Liver (tissue), 9 donors: ENCODE measurements around the gene YBEY. TPM values are rescaled to one million over a fixed set of nuclear protein-coding genes. Genes with fewer than 3 reads are reported as not detected.

Experiments used
- DNase-seq: peaks from one replicate; pipeline ENCODE4 v3.0.0-alpha.2; 2017; ENCODE audit warnings: low spot score
- H3K27ac ChIP-seq, 2 donors: one replicate each; pipeline ENCODE4 v1.7.0; 2013; ENCODE audit warnings: inconsistent platforms in 2 of 2, low read length in 2 of 2, control low read depth in 1 of 2, low read depth in 1 of 2, mild to moderate bottlenecking in 1 of 2
- H3K27me3 ChIP-seq, 4 donors: one replicate each; pipeline versions ENCODE4 v1.6.1 to v1.7.0; 2013; ENCODE audit warnings: low read length in 3 of 4, inconsistent platforms in 1 of 4, mild to moderate bottlenecking in 1 of 4, moderate library complexity in 1 of 4; ENCODE audit not compliant: control insufficient read depth in 4 of 4, insufficient read depth in 4 of 4
- H3K36me3 ChIP-seq, 4 donors: one replicate each; pipeline versions ENCODE4 v1.6.1 to v1.7.0; 2013; ENCODE audit warnings: low read length in 3 of 4, mild to moderate bottlenecking in 3 of 4, low read depth in 1 of 4, moderate library complexity in 1 of 4; ENCODE audit not compliant: control insufficient read depth in 4 of 4, insufficient read depth in 3 of 4
- H3K4me1 ChIP-seq, 4 donors: one replicate each; pipeline versions ENCODE4 v1.6.1 to v1.7.0; 2013; ENCODE audit warnings: low read length in 3 of 4, mild to moderate bottlenecking in 3 of 4, moderate library complexity in 1 of 4; ENCODE audit not compliant: control insufficient read depth in 4 of 4, insufficient read depth in 4 of 4
- H3K4me3 ChIP-seq, 3 donors: one replicate each; pipeline versions ENCODE4 v1.6.1 to v1.7.0; 2013; ENCODE audit warnings: low read length in 3 of 3, control low read depth in 1 of 3, low read depth in 1 of 3, mild to moderate bottlenecking in 1 of 3
- H3K9ac ChIP-seq, 2 donors: one replicate each; pipeline ENCODE4 v1.7.0; 2013; ENCODE audit warnings: low read length in 2 of 2, mild to moderate bottlenecking in 2 of 2, moderate library complexity in 2 of 2, control low read depth in 1 of 2, low read depth in 1 of 2
- H3K9me3 ChIP-seq, 4 donors: one replicate each; pipeline versions ENCODE4 v1.6.1 to v1.7.0; 2013; ENCODE audit warnings: low read length in 3 of 4; ENCODE audit not compliant: control insufficient read depth in 4 of 4
- CTCF ChIP-seq: fragments of 150-350 bp; IDR thresholded peaks from 2 replicates; pipeline ENCODE4 v1.5.1; 2017; ENCODE audit warnings: improper control_type of control experiment, low read depth, low read length; ENCODE audit not compliant: missing input control
- EGR1 ChIP-seq, 2 donors: IDR thresholded peaks; 2 replicates each; pipeline ENCODE4 v1.6.1; 2016 to 2018; ENCODE audit warnings: antibody characterized with exemption in 2 of 2, low read depth in 2 of 2
- FOXA1 ChIP-seq: IDR thresholded peaks from 2 replicates; pipeline ENCODE4 v1.6.1; 2016; ENCODE audit warnings: antibody characterized with exemption
- GABPA ChIP-seq, 2 donors: IDR thresholded peaks in 1 of 2; conservative IDR thresholded peaks in 1 of 2; 2 replicates each; pipeline ENCODE4 v1.6.1; 2016; ENCODE audit warnings: antibody characterized with exemption in 2 of 2, mild to moderate bottlenecking in 1 of 2, moderate library complexity in 1 of 2
- HNF4A ChIP-seq, 2 donors: conservative IDR thresholded peaks; 2 replicates each; pipeline ENCODE4 v1.6.1; 2016; ENCODE audit warnings: antibody characterized with exemption in 2 of 2, mild to moderate bottlenecking in 2 of 2
- JUND ChIP-seq, 2 donors: IDR thresholded peaks; 2 replicates each; pipeline ENCODE4 v1.6.1; 2016; ENCODE audit warnings: antibody characterized with exemption in 2 of 2
- MAX ChIP-seq: IDR thresholded peaks from 2 replicates; pipeline ENCODE4 v1.6.1; 2016; ENCODE audit warnings: antibody characterized with exemption
- RAD21 ChIP-seq, 2 donors: IDR thresholded peaks; 2 replicates each; pipeline ENCODE4 v1.6.1; 2016; ENCODE audit warnings: antibody characterized with exemption in 2 of 2, mild to moderate bottlenecking in 2 of 2
- REST ChIP-seq: IDR thresholded peaks from 2 replicates; pipeline ENCODE4 v1.6.1; 2016; ENCODE audit warnings: antibody characterized with exemption, mild to moderate bottlenecking
- RXRA ChIP-seq, 2 donors: IDR thresholded peaks; 2 replicates each; pipeline ENCODE4 v1.6.1; 2017 to 2018; ENCODE audit warnings: antibody characterized with exemption in 2 of 2, mild to moderate bottlenecking in 1 of 2
- TAF1 ChIP-seq: conservative IDR thresholded peaks from 2 replicates; pipeline ENCODE4 v1.6.1; 2016; ENCODE audit warnings: antibody characterized with exemption, mild to moderate bottlenecking
- YY1 ChIP-seq: IDR thresholded peaks from 2 replicates; pipeline ENCODE4 v1.6.1; 2016; ENCODE audit warnings: antibody characterized with exemption, mild to moderate bottlenecking
- WGBS: extraction: QIAGEN DNeasy Blood & Tissue Kit; methylation state at CpG from one replicate; pipeline ENCODE4 v1.1.7; 2013; 5-methylcytosine and 5-hydroxymethylcytosine counted together
- polyA plus RNA-seq, 2 donors: library from polyadenylated mRNA; stranded (reverse) in 1 of 2; unstranded in 1 of 2; fragments of 200-250 nt in 1 of 2; fragments of >200 nt in 1 of 2; fragmentation: Nextera tagmentation in 1 of 2; extraction: Ambion mirVana in 1 of 2; gene quantifications; one replicate each; pipeline versions ENCODE4 v1.2.1 to v1.2.3, GENCODE V29; 2013 to 2015
- total RNA-seq, 2 donors: library from RNA; depleted of rRNA; stranded (reverse); fragments of >200 nt; gene quantifications; one replicate each; pipeline ENCODE4 v1.2.3, GENCODE V29; 2014
- donor health status: healthy.
- donor health status: healthy.
- donor health status: healthy.
- donor health status: healthy.
- donor health status: healthy.

Gene YBEY
- total and polyA plus RNA-seq, 4 donors, result 6.3 to 11.8 (median 10.0) TPM

- TF ChIP-seq CTCF, result no peak
Measured at GRCh38 chr21:46340998-46341397, 54.9 kb downstream of the YBEY start (continued).

DNA sequence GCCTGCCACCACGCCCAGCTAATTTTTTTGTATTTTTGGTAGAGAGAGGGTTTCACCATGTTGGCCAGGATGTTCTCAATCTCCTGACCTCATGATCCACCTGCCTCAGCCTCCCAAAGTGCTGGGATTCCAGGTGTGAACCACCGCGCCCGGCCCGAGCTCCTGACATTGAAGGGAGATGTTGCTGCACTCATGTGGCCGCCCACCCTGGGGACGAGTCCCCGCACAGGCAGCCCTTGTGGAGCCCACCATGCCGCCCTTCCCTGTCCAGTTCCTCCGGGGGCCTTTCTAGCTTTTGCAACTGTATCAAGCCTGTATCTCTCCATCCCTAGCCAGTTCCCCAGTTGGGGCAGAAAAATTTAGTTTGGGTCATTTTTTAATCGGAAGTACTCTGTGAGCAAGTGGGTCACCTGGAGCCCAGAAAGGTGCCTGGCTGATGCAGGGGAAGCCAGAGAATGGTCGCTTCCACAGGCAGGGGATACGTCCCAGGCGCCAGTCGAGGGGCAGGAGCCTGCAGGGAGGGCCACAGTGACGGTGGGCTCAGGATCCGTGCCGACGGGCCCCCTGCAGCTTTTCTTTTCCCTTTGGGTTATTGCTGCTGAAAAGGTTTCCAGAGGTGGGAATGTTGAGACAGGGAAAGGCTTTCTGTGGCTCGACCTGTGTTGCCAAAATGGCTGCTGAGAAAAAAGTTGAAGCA, 58.2 kb downstream of the YBEY start:
- DNase-seq, result no peak
- H3K27me3 ChIP-seq, result no peaks in the 10 kb centered on the region
- no peak overlapping the region for H3K27ac ChIP-seq
- H3K9me3 ChIP-seq, result no peaks in the 10 kb centered on the region
- 93% methylated on average over 20 of the region's 20 CpGs for WGBS
- TF ChIP-seq REST (no peak), CTCF (no peak), TAF1 (no peak), RAD21 (IDR thresholded peaks at IDR 0.05) (no peak), FOXA1 (no peak), GABPA (IDR thresholded peaks at IDR 0.05 in 1 of 2, conservative IDR thresholded peaks at IDR 0.05 in 1 of 2) (no peak), EGR1 (IDR thresholded peaks at IDR 0.05; ENCODE audit: low read depth in 2 of 2) (no peak), HNF4A (conservative IDR thresholded peaks at IDR 0.05) (no peak), YY1 (no peak), RXRA (IDR thresholded peaks at IDR 0.05) (no peak)
- no peak overlapping the region for H3K4me3 ChIP-seq
- no peaks in the 10 kb centered on the region for H3K4me1 ChIP-seq
- no peak overlapping the region for H3K9ac ChIP-seq
- H3K36me3 ChIP-seq, result peaks cover 3 to 27% (median 16%) of the 10 kb centered on the region in 4 donors

GRCh38 chr21:46345861-46346260, 59.7 kb downstream of the YBEY start:
- no peak overlapping the region for H3K4me3 ChIP-seq
- no peak overlapping the region for H3K27ac ChIP-seq
- no peaks in the 10 kb centered on the region for H3K4me1 ChIP-seq
- peaks cover 8 to 39% (median 19%) of the 10 kb centered on the region in 4 donors for H3K36me3 ChIP-seq
- H3K9me3 ChIP-seq, result no peaks in the 10 kb centered on the region
- no peak for DNase-seq
- no peak for TF ChIP-seq EGR1 (IDR thresholded peaks at IDR 0.05; ENCODE audit: low read depth in 2 of 2)
- no peak for TF ChIP-seq MAX
- TF ChIP-seq JUND (IDR thresholded peaks at IDR 0.05), result no peak
- H3K9ac ChIP-seq, result no peak overlapping the region
- H3K27me3 ChIP-seq, result no peaks in the 10 kb centered on the region
- 97% methylated on average over 14 of the region's 14 CpGs for WGBS
